Suprapubic skin (tissue), 4 donors: ENCODE results near the gene INTS14. TPM values are rescaled to one million over a fixed set of nuclear protein-coding genes. Genes with fewer than 3 reads are reported as not detected.
"Not testable (repeated sequence)": the region's sequence is repeated elsewhere in the genome, so short reads cannot be mapped to it uniquely, and the experiment has no call there.

Experiments used
- DNase-seq, 2 donors: peaks; one replicate each; pipeline ENCODE4 v3.0.0-alpha.2; 2019; ENCODE audit warnings: low spot score in 2 of 2
- H3K27ac ChIP-seq: fragments of 200-600 bp; sonication (generic); one replicate; pipeline ENCODE4 v1.5.1; 2019
- H3K27me3 ChIP-seq: fragments of 200-600 bp; sonication (generic); one replicate; pipeline ENCODE4 v1.5.1; 2019
- H3K36me3 ChIP-seq: fragments of 200-600 bp; sonication (generic); one replicate; pipeline ENCODE4 v1.5.1; 2019
- H3K4me1 ChIP-seq: fragments of 200-600 bp; sonication (generic); one replicate; pipeline ENCODE4 v1.5.1; 2019
- H3K4me3 ChIP-seq: fragments of 200-600 bp; sonication (generic); one replicate; pipeline ENCODE4 v1.5.1; 2019; ENCODE audit warnings: mild to moderate bottlenecking
- H3K9me3 ChIP-seq: fragments of 200-600 bp; sonication (generic); one replicate; pipeline ENCODE4 v1.5.1; 2019
- EP300 ChIP-seq: sonication (generic); formaldehyde crosslinking; IDR thresholded peaks from one replicate; pipeline ENCODE4 v1.6.1; 2017; ENCODE audit warnings: antibody characterized with exemption
- POLR2A ChIP-seq, 2 donors: fragments of 450-650 bp; IDR thresholded peaks; one replicate each; pipeline ENCODE4 v1.6.1; 2017; ENCODE audit warnings: antibody characterized with exemption in 2 of 2, mild to moderate bottlenecking in 2 of 2, moderate library complexity in 2 of 2
- POLR2AphosphoS5 ChIP-seq, 3 donors: sonication (generic); formaldehyde crosslinking; IDR thresholded peaks; one replicate each; pipeline ENCODE4 v1.6.1; 2017; ENCODE audit warnings: antibody characterized with exemption in 3 of 3
- WGBS: methylation state at CpG from one replicate; pipeline ENCODE4 v1.1.5; 2018; 5-methylcytosine and 5-hydroxymethylcytosine counted together
- total RNA-seq, 4 donors: library from RNA; depleted of rRNA; stranded (reverse); fragments of >200 nt; gene quantifications; one replicate each; pipeline ENCODE4 v1.1.0, GENCODE V29; 2016
- TF ChIP-seq, protein P1 (sequence below), 2 donors: fragments of 200-600 bp in 1 of 2; fragments of 450-650 bp in 1 of 2; sonication (generic) in 1 of 2; IDR thresholded peaks; one replicate each; pipeline ENCODE4 v1.5.1; 2016 to 2019; ENCODE audit warnings: antibody characterized with exemption in 2 of 2, mild to moderate bottlenecking in 1 of 2, moderate library complexity in 1 of 2

The INTS14 gene
- total RNA-seq, 4 donors from 2014 or later: 37.1 to 72.5 (median 49.1) TPM

DNA sequence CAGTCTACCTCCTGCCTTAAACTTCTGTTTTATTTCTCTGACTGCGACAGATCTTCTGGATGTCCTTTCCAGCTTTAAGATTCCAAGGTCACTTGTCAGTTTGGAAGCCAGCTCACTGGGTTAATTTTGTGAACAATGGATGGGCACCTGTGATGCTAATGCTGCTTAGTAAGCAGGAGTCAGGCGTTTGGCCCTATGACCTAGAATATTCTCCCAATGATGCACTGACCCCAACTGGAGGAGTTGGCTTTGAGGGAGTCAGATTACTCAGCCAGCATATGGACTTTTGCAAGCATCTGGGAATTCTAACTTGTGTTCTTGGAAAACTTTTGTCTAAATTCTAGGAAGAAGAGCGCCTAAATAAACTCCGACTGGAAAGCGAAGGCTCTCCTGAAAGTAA is 52.6 kb downstream of the INTS14 start:
- Histone ChIP-seq H3K36me3 (peaks cover 57% of the 10 kb centered on the region), H3K27ac (no peak overlapping the region), H3K27me3 (no peaks in the 10 kb centered on the region), H3K4me1 (no peaks in the 10 kb centered on the region), H3K9me3 (no peaks in the 10 kb centered on the region), H3K4me3 (no peak overlapping the region)
- 92% methylated on average over 5 of the region's 5 CpGs for WGBS
- DNase-seq: no peak
- TF ChIP-seq EP300 (no peak), POLR2AphosphoS5 (IDR thresholded peaks at IDR 0.05) (no peak), POLR2A (IDR thresholded peaks at IDR 0.05) (no peak)
- TF ChIP-seq, protein P1, sequence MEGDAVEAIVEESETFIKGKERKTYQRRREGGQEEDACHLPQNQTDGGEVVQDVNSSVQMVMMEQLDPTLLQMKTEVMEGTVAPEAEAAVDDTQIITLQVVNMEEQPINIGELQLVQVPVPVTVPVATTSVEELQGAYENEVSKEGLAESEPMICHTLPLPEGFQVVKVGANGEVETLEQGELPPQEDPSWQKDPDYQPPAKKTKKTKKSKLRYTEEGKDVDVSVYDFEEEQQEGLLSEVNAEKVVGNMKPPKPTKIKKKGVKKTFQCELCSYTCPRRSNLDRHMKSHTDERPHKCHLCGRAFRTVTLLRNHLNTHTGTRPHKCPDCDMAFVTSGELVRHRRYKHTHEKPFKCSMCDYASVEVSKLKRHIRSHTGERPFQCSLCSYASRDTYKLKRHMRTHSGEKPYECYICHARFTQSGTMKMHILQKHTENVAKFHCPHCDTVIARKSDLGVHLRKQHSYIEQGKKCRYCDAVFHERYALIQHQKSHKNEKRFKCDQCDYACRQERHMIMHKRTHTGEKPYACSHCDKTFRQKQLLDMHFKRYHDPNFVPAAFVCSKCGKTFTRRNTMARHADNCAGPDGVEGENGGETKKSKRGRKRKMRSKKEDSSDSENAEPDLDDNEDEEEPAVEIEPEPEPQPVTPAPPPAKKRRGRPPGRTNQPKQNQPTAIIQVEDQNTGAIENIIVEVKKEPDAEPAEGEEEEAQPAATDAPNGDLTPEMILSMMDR (IDR thresholded peaks at IDR 0.05): no peak

DNA sequence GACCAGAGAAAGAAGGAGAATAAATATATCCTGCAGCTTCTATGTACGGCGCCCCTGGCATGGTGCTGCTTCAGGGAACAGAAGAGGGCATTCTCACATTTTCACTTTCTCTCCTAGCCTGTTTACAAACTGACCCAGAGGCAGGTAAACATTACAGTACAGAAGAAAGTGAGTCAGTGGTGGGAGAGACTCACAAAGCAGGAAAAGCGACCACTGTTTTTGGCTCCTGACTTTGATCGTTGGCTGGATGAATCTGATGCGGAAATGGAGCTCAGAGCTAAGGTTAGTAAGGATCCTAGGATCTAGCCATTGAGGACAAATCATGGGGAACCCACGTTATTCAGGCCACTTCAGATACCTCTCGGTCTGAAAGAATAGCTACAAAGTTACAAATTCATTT is 54.3 kb downstream of the INTS14 start:
- TF ChIP-seq, protein P1 (IDR thresholded peaks at IDR 0.05): no peak
- no peak for TF ChIP-seq EP300
- no peak for TF ChIP-seq POLR2AphosphoS5 (IDR thresholded peaks at IDR 0.05)
- no peak for TF ChIP-seq POLR2A (IDR thresholded peaks at IDR 0.05)
- Histone ChIP-seq H3K27me3 (no peaks in the 10 kb centered on the region), H3K27ac (no peak overlapping the region), H3K36me3 (peaks cover 45% of the 10 kb centered on the region), H3K9me3 (no peaks in the 10 kb centered on the region), H3K4me1 (no peaks in the 10 kb centered on the region), H3K4me3 (no peak overlapping the region)
- 89% methylated on average over 7 of the region's 7 CpGs for WGBS
- DNase-seq: no peak

DNA sequence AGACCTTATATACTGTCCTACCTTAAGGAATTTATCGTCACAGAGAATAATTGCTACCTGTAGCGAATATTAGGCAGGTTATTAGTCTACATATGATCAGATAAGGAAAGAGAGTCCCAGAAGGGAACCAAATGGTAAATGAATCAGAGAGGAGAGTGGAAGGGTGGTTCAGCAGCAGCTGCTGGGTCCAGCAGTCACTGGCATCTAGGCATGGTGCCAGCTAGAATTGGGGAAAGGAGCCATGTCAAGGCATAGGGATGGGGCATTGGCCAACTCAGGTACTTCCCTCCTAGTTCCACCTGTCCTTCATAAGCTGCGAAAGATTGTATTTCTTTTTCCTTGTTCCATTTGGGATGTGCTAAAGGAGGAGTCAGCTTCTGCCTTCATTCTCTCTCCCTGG is 57.2 kb downstream of the INTS14 start:
- Histone ChIP-seq H3K4me1 (no peaks in the 10 kb centered on the region), H3K27ac (no peak overlapping the region), H3K4me3 (no peak overlapping the region), H3K27me3 (no peaks in the 10 kb centered on the region), H3K9me3 (no peaks in the 10 kb centered on the region), H3K36me3 (peaks cover 32% of the 10 kb centered on the region)
- 97% methylated on average over 3 of the region's 3 CpGs for WGBS
- TF ChIP-seq POLR2AphosphoS5 (IDR thresholded peaks at IDR 0.05) (no peak), EP300 (no peak), POLR2A (IDR thresholded peaks at IDR 0.05) (no peak)
- TF ChIP-seq, protein P1 (IDR thresholded peaks at IDR 0.05): no peak
- no peak for DNase-seq

DNA sequence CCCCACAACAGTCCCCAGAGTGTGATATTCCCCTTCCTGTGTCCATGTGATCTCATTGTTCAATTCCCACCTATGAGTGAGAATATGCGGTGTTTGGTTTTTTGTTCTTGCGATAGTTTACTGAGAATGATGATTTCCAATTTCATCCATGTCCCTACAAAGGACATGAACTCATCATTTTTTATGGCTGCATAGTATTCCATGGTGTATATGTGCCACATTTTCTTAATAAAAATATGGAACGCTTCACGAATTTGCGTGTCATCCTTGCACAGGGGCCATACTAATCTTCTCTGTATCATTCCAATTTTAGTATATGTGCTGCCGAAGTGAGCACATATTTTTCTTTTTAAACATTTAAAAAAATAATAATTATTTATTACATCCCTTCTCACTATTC is 58.1 kb downstream of the INTS14 start:
- H3K4me1 ChIP-seq, H3K27ac ChIP-seq, H3K4me3 ChIP-seq, H3K27me3 ChIP-seq, H3K9me3 ChIP-seq, DNase-seq: not testable (repeated sequence)
- WGBS: 100% methylated on average over 4 of the region's 6 CpGs
- H3K36me3 ChIP-seq: peaks cover 24% of the 10 kb centered on the region

DNA sequence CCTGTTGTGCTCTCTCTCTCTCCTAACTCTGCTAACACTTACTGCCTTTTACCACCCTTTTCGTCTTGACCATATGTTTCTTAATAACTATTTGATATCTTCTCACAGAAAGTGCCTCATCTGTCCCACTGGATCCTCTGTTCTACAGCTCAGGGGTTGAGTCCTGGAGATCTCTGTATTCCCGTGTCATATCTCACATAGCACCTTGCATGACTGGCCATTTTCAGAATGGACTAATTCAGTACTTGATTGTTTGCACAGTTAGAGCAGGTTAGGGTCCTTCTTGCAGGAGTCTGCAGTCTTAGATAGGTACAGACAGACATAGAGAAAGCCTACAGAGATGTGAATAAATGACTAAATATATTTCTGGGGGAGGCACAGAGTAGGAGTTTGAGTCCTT is 59.7 kb downstream of the INTS14 start:
- WGBS: 71% methylated on average over 2 of the region's 2 CpGs

More for the DNA sequence above, 59.7 kb downstream of the INTS14 start:
- Histone ChIP-seq H3K27ac (no peak overlapping the region), H3K27me3 (no peaks in the 10 kb centered on the region), H3K9me3 (no peaks in the 10 kb centered on the region), H3K36me3 (peaks cover 16% of the 10 kb centered on the region), H3K4me3 (no peak overlapping the region), H3K4me1 (no peaks in the 10 kb centered on the region)
- TF ChIP-seq POLR2A (IDR thresholded peaks at IDR 0.05): no peak
- TF ChIP-seq EP300: no peak
- TF ChIP-seq, protein P1 (IDR thresholded peaks at IDR 0.05): no peak
- DNase-seq: no peak
